Hepatocyte (in vitro differentiated cells): ENCODE measurements around the gene TCF7L2. TPM values are rescaled to one million over a fixed set of nuclear protein-coding genes. Genes with fewer than 3 reads are reported as not detected.
A peak's percentile ranks its signal among the peaks of the same experiment; 100 is the strongest.

Experiments used
- DNase-seq: peaks from one replicate; pipeline ENCODE4 v3.0.0-alpha.2; 2016; ENCODE audit warnings: low spot score
- H2AFZ ChIP-seq: fragments of 200-600 bp; sonication (generic); 2 replicates; pipeline ENCODE4 v1.6.0; 2016; ENCODE audit warnings: antibody characterized with exemption, mild to moderate bottlenecking
- H3K27ac ChIP-seq: fragments of 200-600 bp; sonication (generic); 2 replicates; pipeline ENCODE4 v1.5.1; 2016; ENCODE audit warnings: mild to moderate bottlenecking
- H3K27me3 ChIP-seq: fragments of 200-600 bp; sonication (generic); 2 replicates; pipeline ENCODE4 v1.6.1; 2016
- H3K36me3 ChIP-seq: fragments of 200-600 bp; sonication (generic); replicated peaks from 2 replicates; pipeline ENCODE4 v1.5.1; 2016; ENCODE audit warnings: low read depth; ENCODE audit not compliant: insufficient read depth
- H3K4me1 ChIP-seq: fragments of 200-600 bp; sonication (generic); 2 replicates; pipeline ENCODE4 v1.5.1; 2016; ENCODE audit warnings: mild to moderate bottlenecking, moderate library complexity; ENCODE audit not compliant: insufficient read depth
- H3K4me2 ChIP-seq: fragments of 200-600 bp; sonication (generic); 2 replicates; pipeline ENCODE4 v1.6.0; 2016
- H3K4me3 ChIP-seq: fragments of 200-600 bp; sonication (generic); 2 replicates; pipeline ENCODE4 v1.5.1; 2016; ENCODE audit warnings: mild to moderate bottlenecking
- H3K79me2 ChIP-seq: fragments of 200-600 bp; sonication (generic); 2 replicates; pipeline ENCODE4 v1.6.0; 2017; ENCODE audit warnings: mild to moderate bottlenecking
- H3K9me2 ChIP-seq: fragments of 200-600 bp; sonication (generic); replicated peaks from 2 replicates; pipeline ENCODE4 v1.6.0; 2017; ENCODE audit warnings: mild to moderate bottlenecking; ENCODE audit not compliant: insufficient read depth
- H3K9me3 ChIP-seq: fragments of 200-600 bp; sonication (generic); 2 replicates; pipeline ENCODE4 v1.5.1; 2016; ENCODE audit warnings: low read depth, mild to moderate bottlenecking
- H4K20me1 ChIP-seq: fragments of 200-600 bp; sonication (generic); 2 replicates; pipeline ENCODE4 v1.6.0; 2016; ENCODE audit warnings: mild to moderate bottlenecking; ENCODE audit not compliant: insufficient read depth, poor library complexity, severe bottlenecking
- CTCF ChIP-seq: fragments of 200-600 bp; sonication (generic); IDR thresholded peaks from 2 replicates; pipeline ENCODE4 v1.5.1; 2016; ENCODE audit warnings: antibody characterized with exemption, mild to moderate bottlenecking; ENCODE audit not compliant: poor library complexity
- EZH2 ChIP-seq: fragments of 200-600 bp; sonication (generic); IDR thresholded peaks from 2 replicates; pipeline ENCODE4 v1.6.1; 2016; ENCODE audit warnings: antibody characterized with exemption, mild to moderate bottlenecking, borderline replicate concordance
- EZH2phosphoT487 ChIP-seq: fragments of 200-600 bp; sonication (generic); IDR thresholded peaks from one replicate; pipeline ENCODE4 v1.6.1; 2018; ENCODE audit warnings: antibody characterized with exemption, mild to moderate bottlenecking, low read depth, moderate library complexity; ENCODE audit not compliant: unreplicated experiment, severe bottlenecking
- WGBS: methylation state at CpG from one replicate; pipeline ENCODE4 v1.1.6; 2016; ENCODE audit warnings: low lambda C conversion rate; ENCODE audit errors: missing lambda C conversion rate; 5-methylcytosine and 5-hydroxymethylcytosine counted together
- polyA plus RNA-seq: library from polyadenylated mRNA; unstranded; fragments of >200 nt; fragmentation: Nextera tagmentation; extraction: Ambion mirVana; gene quantifications from 2 replicates; pipeline ENCODE4 v1.2.1, GENCODE V29; 2016
- total RNA-seq: library from RNA; depleted of rRNA; stranded (reverse); fragments of >200 nt; gene quantifications from 2 replicates; pipeline ENCODE4 v1.2.3, GENCODE V29; 2014

The TCF7L2 gene
- total and polyA plus RNA-seq, 2 experiments from 2014 or later, result 14.8 to 28.8 TPM

GRCh38 chr10:112981553-112981952, 31.5 kb downstream of the TCF7L2 start:
- WGBS, result 65% methylated on average over 7 of the region's 7 CpGs
- H4K20me1 ChIP-seq, result peaks cover 89% of the 10 kb centered on the region
- peaks cover 100% of the 10 kb centered on the region for H3K79me2 ChIP-seq

GRCh38 chr10:112983444-112984056, 33.5 kb downstream of the TCF7L2 start:
- Histone ChIP-seq H3K4me1 (peaks cover 38% of the 10 kb centered on the region), H3K9me2 (no peaks in the 10 kb centered on the region), H3K27me3 (no peaks in the 10 kb centered on the region), H4K20me1 (peaks cover 94% of the 10 kb centered on the region), H3K4me2 (no peak overlapping the region), H2AFZ (no peak overlapping the region), H3K36me3 (no peaks in the 10 kb centered on the region), H3K9me3 (no peaks in the 10 kb centered on the region), H3K79me2 (peaks cover 100% of the 10 kb centered on the region), H3K27ac (peak overlapping the region; percentile 16), H3K4me3 (no peak overlapping the region)
- no peak for DNase-seq
- 78% methylated on average over 9 of the region's 9 CpGs for WGBS
- TF ChIP-seq EZH2phosphoT487 (no peak), EZH2 (no peak), CTCF (no peak)

More at GRCh38 chr10:112981553-112981952, 31.5 kb downstream of the TCF7L2 start:
- Histone ChIP-seq H3K4me2 (no peak overlapping the region), H3K4me3 (no peak overlapping the region), H3K27me3 (no peaks in the 10 kb centered on the region), H3K9me3 (no peaks in the 10 kb centered on the region), H3K36me3 (no peaks in the 10 kb centered on the region), H3K4me1 (peaks cover 28% of the 10 kb centered on the region), H3K27ac (no peak overlapping the region), H2AFZ (no peak overlapping the region), H3K9me2 (no peaks in the 10 kb centered on the region)
- DNase-seq, result no peak
- TF ChIP-seq CTCF (no peak), EZH2phosphoT487 (no peak), EZH2 (no peak)

GRCh38 chr10:112984756-112985155, 34.7 kb downstream of the TCF7L2 start:
- no peaks in the 10 kb centered on the region for H3K27me3 ChIP-seq
- no peak overlapping the region for H3K27ac ChIP-seq
- no peaks in the 10 kb centered on the region for H3K36me3 ChIP-seq
- no peaks in the 10 kb centered on the region for H3K9me2 ChIP-seq
- H2AFZ ChIP-seq, result no peak overlapping the region
- no peaks in the 10 kb centered on the region for H3K9me3 ChIP-seq
- H3K79me2 ChIP-seq, result peaks cover 100% of the 10 kb centered on the region
- no peak overlapping the region for H3K4me3 ChIP-seq
- no peak for DNase-seq
- no peak for TF ChIP-seq CTCF
- no peak for TF ChIP-seq EZH2phosphoT487
- no peak for TF ChIP-seq EZH2
- H3K4me2 ChIP-seq, result peak overlapping the region; percentile 41
- 47% methylated on average over 8 of the region's 8 CpGs for WGBS
- peaks cover 94% of the 10 kb centered on the region for H4K20me1 ChIP-seq
- peaks cover 47% of the 10 kb centered on the region for H3K4me1 ChIP-seq
